Breast epithelium (tissue), 4 donors: ENCODE results near the gene DHRS11. TPM values are rescaled to one million over a fixed set of nuclear protein-coding genes. Genes with fewer than 3 reads are reported as not detected.

Experiments used
- DNase-seq, 2 donors: peaks; one replicate each; pipeline ENCODE4 v3.0.0-alpha.2; 2019; ENCODE audit warnings: low spot score in 2 of 2
- H3K27ac ChIP-seq, 2 donors: fragments of 200-600 bp; sonication (generic) in 1 of 2; one replicate each; pipeline ENCODE4 v1.5.1; 2016 to 2019; ENCODE audit warnings: mild to moderate bottlenecking in 1 of 2
- H3K27me3 ChIP-seq, 2 donors: fragments of 200-600 bp; sonication (generic) in 1 of 2; one replicate each; pipeline versions ENCODE4 v1.5.1 to v1.6.0; 2017 to 2019; ENCODE audit warnings: control low read depth in 1 of 2, mild to moderate bottlenecking in 1 of 2
- H3K36me3 ChIP-seq: fragments of 200-600 bp; one replicate; pipeline ENCODE4 v1.5.1; 2019
- H3K4me1 ChIP-seq, 2 donors: fragments of 200-600 bp; sonication (generic); one replicate each; pipeline ENCODE4 v1.5.1; 2016 to 2019; ENCODE audit warnings: control low read depth in 1 of 2
- H3K4me3 ChIP-seq, 3 donors: fragments of 200-600 bp; sonication (generic); 1 replicate in 2 of 3; 2 replicates in 1 of 3; pipeline ENCODE4 v1.5.1; 2016 to 2019; ENCODE audit warnings: mild to moderate bottlenecking in 3 of 3, moderate library complexity in 2 of 3
- H3K9me3 ChIP-seq, 2 donors: fragments of 200-600 bp; sonication (generic) in 1 of 2; one replicate each; pipeline ENCODE4 v1.5.1; 2016 to 2019; ENCODE audit warnings: control low read depth in 1 of 2
- POLR2A ChIP-seq: fragments of 450-650 bp; IDR thresholded peaks from one replicate; pipeline ENCODE4 v1.6.1; 2016; ENCODE audit warnings: antibody characterized with exemption, mild to moderate bottlenecking, moderate library complexity
- POLR2AphosphoS5 ChIP-seq, 3 donors: sonication (generic); formaldehyde crosslinking; IDR thresholded peaks; one replicate each; pipeline ENCODE4 v1.6.1; 2017; ENCODE audit warnings: antibody characterized with exemption in 3 of 3
- intact Hi-C: fragments of 100-400 bp; cut with DNase I; formaldehyde crosslinking; loops from one replicate; pipeline ENCODE4 v1.15.1; 2023; ENCODE audit warnings: low total_unique reads
- total RNA-seq, 3 donors: library from RNA; depleted of rRNA; stranded (reverse); fragments of >200 nt; gene quantifications; one replicate each; pipeline ENCODE4 v1.1.0, GENCODE V29; 2016
- TF ChIP-seq, protein P1 (sequence below), 3 donors: fragments of 450-650 bp; IDR thresholded peaks; one replicate each; pipeline ENCODE4 v1.5.1; 2016 to 2017; ENCODE audit warnings: antibody characterized with exemption in 3 of 3, mild to moderate bottlenecking in 3 of 3, moderate library complexity in 3 of 3

Gene DHRS11
- total RNA-seq, 3 donors from 2014 or later = 11.4 to 14.1 (median 11.5) TPM

DNA sequence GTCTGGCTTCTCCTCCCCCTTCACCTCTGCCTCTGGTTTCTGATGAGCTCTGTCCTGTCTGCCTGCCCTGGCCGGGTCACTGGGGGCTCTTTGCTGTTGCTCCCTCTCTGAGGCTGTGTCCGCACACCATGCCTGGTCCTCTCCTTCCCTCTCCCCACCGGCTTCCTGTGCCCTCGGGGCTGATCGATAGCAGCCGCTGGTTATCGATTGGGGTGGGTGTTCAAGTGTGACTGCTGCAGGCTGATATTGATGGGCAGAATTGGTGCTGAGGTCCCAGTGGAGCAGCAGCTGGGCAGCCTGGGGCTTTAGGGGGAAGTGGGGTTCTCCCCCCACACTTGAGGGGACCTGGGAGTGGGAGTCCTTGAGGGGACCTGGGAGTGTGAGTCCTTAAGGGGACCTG lies 26.1 kb downstream of the DHRS11 start:
- Histone ChIP-seq H3K9me3 (no peaks in the 10 kb centered on the region), H3K27ac (no peak overlapping the region), H3K4me3 (no peak overlapping the region), H3K27me3 (no peaks in the 10 kb centered on the region), H3K4me1 (no peaks in the 10 kb centered on the region), H3K36me3 (no peaks in the 10 kb centered on the region)
- DNase-seq = no peak
- intact Hi-C loops = no loop called here
- TF ChIP-seq POLR2A = no peak
- no peak for TF ChIP-seq POLR2AphosphoS5 (IDR thresholded peaks at IDR 0.05)
- TF ChIP-seq, protein P1, sequence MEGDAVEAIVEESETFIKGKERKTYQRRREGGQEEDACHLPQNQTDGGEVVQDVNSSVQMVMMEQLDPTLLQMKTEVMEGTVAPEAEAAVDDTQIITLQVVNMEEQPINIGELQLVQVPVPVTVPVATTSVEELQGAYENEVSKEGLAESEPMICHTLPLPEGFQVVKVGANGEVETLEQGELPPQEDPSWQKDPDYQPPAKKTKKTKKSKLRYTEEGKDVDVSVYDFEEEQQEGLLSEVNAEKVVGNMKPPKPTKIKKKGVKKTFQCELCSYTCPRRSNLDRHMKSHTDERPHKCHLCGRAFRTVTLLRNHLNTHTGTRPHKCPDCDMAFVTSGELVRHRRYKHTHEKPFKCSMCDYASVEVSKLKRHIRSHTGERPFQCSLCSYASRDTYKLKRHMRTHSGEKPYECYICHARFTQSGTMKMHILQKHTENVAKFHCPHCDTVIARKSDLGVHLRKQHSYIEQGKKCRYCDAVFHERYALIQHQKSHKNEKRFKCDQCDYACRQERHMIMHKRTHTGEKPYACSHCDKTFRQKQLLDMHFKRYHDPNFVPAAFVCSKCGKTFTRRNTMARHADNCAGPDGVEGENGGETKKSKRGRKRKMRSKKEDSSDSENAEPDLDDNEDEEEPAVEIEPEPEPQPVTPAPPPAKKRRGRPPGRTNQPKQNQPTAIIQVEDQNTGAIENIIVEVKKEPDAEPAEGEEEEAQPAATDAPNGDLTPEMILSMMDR (IDR thresholded peaks at IDR 0.05) = no peak

DNA sequence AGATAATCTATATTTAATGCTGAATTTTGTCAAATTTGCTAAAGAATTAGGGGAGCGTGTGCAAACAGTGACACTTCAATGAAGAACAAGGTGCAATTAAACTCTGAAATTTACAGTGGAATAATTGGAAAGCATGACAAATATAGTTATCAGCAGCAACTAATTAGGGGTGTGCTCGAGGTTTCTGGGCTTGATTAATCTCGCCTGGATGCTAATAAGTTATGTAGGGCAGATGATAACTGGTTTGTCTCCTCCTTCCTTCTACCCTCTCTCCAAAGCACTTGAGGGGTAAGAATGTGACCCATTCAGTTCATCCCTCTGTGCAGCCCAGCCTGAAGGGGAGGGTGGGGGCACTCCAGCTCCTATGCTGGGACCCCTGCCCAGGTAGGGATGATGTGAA lies 31.6 kb downstream of the DHRS11 start:
- no peaks in the 10 kb centered on the region for H3K9me3 ChIP-seq
- no peaks in the 10 kb centered on the region for H3K27me3 ChIP-seq
- H3K27ac ChIP-seq = no peak overlapping the region
- intact Hi-C loops = loop anchor here (10.0 kb wide), 1 partner anchor 422 kb away; no protein-coding TSS in a partner anchor
- DNase-seq = no peak
- H3K4me1 ChIP-seq = no peaks in the 10 kb centered on the region
- H3K4me3 ChIP-seq = no peak overlapping the region
- H3K36me3 ChIP-seq = no peaks in the 10 kb centered on the region
- TF ChIP-seq POLR2AphosphoS5 (IDR thresholded peaks at IDR 0.05) (no peak), POLR2A (no peak)
- TF ChIP-seq, protein P1 (IDR thresholded peaks at IDR 0.05) = no peak

- H3K9me3 ChIP-seq = no peaks in the 10 kb centered on the region
- H3K36me3 ChIP-seq = no peaks in the 10 kb centered on the region
- no peaks in the 10 kb centered on the region for H3K4me1 ChIP-seq
- H3K27me3 ChIP-seq = no peaks in the 10 kb centered on the region
- H3K27ac ChIP-seq = no peak overlapping the region
- TF ChIP-seq POLR2AphosphoS5 (IDR thresholded peaks at IDR 0.05) = no peak
- no peak for TF ChIP-seq POLR2A
- TF ChIP-seq, protein P1 (IDR thresholded peaks at IDR 0.05) = no peak
- DNase-seq = no peak
- intact Hi-C loops = loop anchor here (10.0 kb wide), 1 partner anchor 420 kb away; no protein-coding TSS in a partner anchor
- H3K4me3 ChIP-seq = no peak overlapping the region
These were observed 33.5 kb downstream of the DHRS11 start for GRCh38 chr17:36625188-36625587.

GRCh38 chr17:36627101-36627500 lies 35.4 kb downstream of the DHRS11 start:
- no peak for DNase-seq
- Histone ChIP-seq H3K27ac (no peak overlapping the region), H3K4me1 (no peaks in the 10 kb centered on the region), H3K36me3 (no peaks in the 10 kb centered on the region), H3K27me3 (no peaks in the 10 kb centered on the region), H3K4me3 (no peak overlapping the region), H3K9me3 (no peaks in the 10 kb centered on the region)
- intact Hi-C loops = loop anchor here (10.0 kb wide), 1 partner anchor 418 kb away; no protein-coding TSS in a partner anchor
- TF ChIP-seq POLR2AphosphoS5 (IDR thresholded peaks at IDR 0.05) (no peak), POLR2A (no peak)
- TF ChIP-seq, protein P1 (IDR thresholded peaks at IDR 0.05) = no peak

DNA sequence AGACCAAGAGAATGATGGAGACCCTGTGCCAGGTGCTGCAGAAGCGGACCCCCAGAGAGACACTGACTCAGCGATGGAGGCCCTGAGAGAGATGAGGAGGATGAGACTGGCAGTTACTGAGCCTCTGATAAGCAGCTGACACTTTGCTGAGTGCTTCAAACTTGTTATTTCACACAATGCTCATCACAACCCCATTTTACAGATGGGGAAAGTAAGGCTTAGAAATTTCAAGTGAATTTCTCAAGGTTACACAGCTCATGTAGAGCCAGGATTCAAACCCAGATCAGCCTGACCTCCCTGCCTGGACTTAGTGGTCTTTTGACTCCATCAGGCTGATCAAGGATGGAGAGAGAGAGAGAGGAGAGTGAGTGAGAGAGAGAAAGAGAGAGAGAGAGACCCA lies 36.9 kb downstream of the DHRS11 start:
- no peaks in the 10 kb centered on the region for H3K9me3 ChIP-seq
- TF ChIP-seq, protein P1 (IDR thresholded peaks at IDR 0.05) = no peak
- no peak for TF ChIP-seq POLR2A
- TF ChIP-seq POLR2AphosphoS5 (IDR thresholded peaks at IDR 0.05) = no peak
- no peaks in the 10 kb centered on the region for H3K4me1 ChIP-seq
- no peak overlapping the region for H3K4me3 ChIP-seq
- H3K27me3 ChIP-seq = no peaks in the 10 kb centered on the region
- DNase-seq = no peak
- no peak overlapping the region for H3K27ac ChIP-seq
- H3K36me3 ChIP-seq = no peaks in the 10 kb centered on the region
- intact Hi-C loops = loop anchor here (10.0 kb wide), 1 partner anchor 416 kb away; no protein-coding TSS in a partner anchor
